ENCODE data around the gene ELP2. TPM values are rescaled to one million over a fixed set of nuclear protein-coding genes. Genes with fewer than 3 reads are reported as not detected.

Gene ELP2
- 38.3 and 48.5 TPM in 2 replicates for polyA plus RNA-seq (2012; rRNA removed)
- polyA plus RNA-seq (2012; cell fraction: cytosol; rRNA removed), result 44.1 and 46.4 TPM in 2 replicates
- polyA plus RNA-seq (2012; cell fraction: nucleus; rRNA removed), result 106 TPM in 2 replicates

- Histone ChIP-seq H3K4me2 (peak within 1 kb of the TSS; percentile 100), H3K27ac (ENCODE audit: low read depth in 2 of 2, low read length in 1 of 2) (peak within 1 kb of the TSS; percentile 99 to 100), H2AFZ (ENCODE audit: low read depth) (peak within 1 kb of the TSS; percentile 100), H3K4me3 (ENCODE audit: low read depth in 2 of 2, low read length in 1 of 2) (peak within 1 kb of the TSS; percentile 95 to 100), H3K9me2 (no peaks in the 10 kb centered on the region), H3K79me2 (ENCODE audit: insufficient read depth) (peaks cover 79% of the 10 kb centered on the region), H3K4me1 (ENCODE audit: control insufficient read depth in 1 of 2, insufficient read depth in 2 of 2, low read depth in 1 of 2, low read length in 1 of 2) (peaks cover 4 to 36% of the 10 kb centered on the region in 2 experiments; a peak in 2 of 4 replicates), H3K27me3 (ENCODE audit: insufficient read depth) (no peaks in the 10 kb centered on the region), H3K36me3 (replicated peaks in 1 of 2; ENCODE audit: control insufficient read depth in 1 of 2, insufficient read depth in 2 of 2, low read length in 1 of 2) (peaks cover 20 to 33% of the 10 kb centered on the region in 2 experiments), H3K9me3 (no peaks in the 10 kb centered on the region), H3K9ac (peak within 1 kb of the TSS; percentile 100), H4K20me1 (ENCODE audit: insufficient read depth) (peaks cover 36% of the 10 kb centered on the region), H3F3A (replicated peaks; ENCODE audit: insufficient read depth) (no peaks in the 10 kb centered on the region)
- POLR2A ChIA-PET, result interaction anchor here (0.8 to 1.8 kb wide), 7 partner anchors 9 to 261 kb away, joined by 3 to 12 read pairs (median 3); partner anchors contain the start of gene RMP24
- DNase-seq, result peak; percentile 99
- CTCF ChIA-PET, result interaction anchor here (1.1 to 3.2 kb wide), 8 partner anchors 17 to 155 kb away, joined by 3 to 12 read pairs (median 4); no protein-coding TSS in a partner anchor
- WGBS (ENCODE audit: low lambda C conversion rate), result 0% methylated on average over 4 of the region's 69 CpGs
- TF ChIP-seq REST (IDR thresholded peaks at IDR 0.05; ENCODE audit: low read depth, low read length) (peak; percentile 21; the same call in 1 of the 2 replicates), TAF1 (IDR thresholded peaks at IDR 0.05; ENCODE audit: borderline replicate concordance, low read depth, low read length) (peak; percentile 72; the same call in 1 of the 2 replicates), USF1 (IDR thresholded peaks at IDR 0.05; ENCODE audit: borderline replicate concordance, low read depth) (peak; percentile 13; the same call in 1 of the 2 replicates), MAX (IDR thresholded peaks at IDR 0.05; ENCODE audit: low read depth) (peak; percentile 92), EZH2phosphoT487 (IDR thresholded peaks at IDR 0.05; ENCODE audit: borderline replicate concordance, low read depth) (no peak), FOXM1 (IDR thresholded peaks at IDR 0.05; ENCODE audit: low read depth) (no peak), MXI1 (IDR thresholded peaks at IDR 0.05; ENCODE audit: low read depth, low read length) (peak; percentile 100), YY1 (IDR thresholded peaks at IDR 0.05; ENCODE audit: low read depth) (peak; percentile 81), GABPA (IDR thresholded peaks at IDR 0.05; ENCODE audit: low read depth) (peak; percentile 87), EP300 (IDR thresholded peaks at IDR 0.05; ENCODE audit: borderline replicate concordance in 1 of 2, low read depth in 1 of 2, low read length in 1 of 2) (no peak), FOXJ3 (CRISPR knock-in tag; IDR thresholded peaks at IDR 0.05) (no peak), ELF1 (IDR thresholded peaks at IDR 0.05) (peak; percentile 82), RFX5 (IDR thresholded peaks at IDR 0.05; ENCODE audit: low read length) (no peak; the same call in 1 of the 2 replicates), GATA2 (CRISPR knock-in tag; IDR thresholded peaks at IDR 0.05) (no peak; the same call in 1 of the 2 replicates), SIN3A (IDR thresholded peaks at IDR 0.05; ENCODE audit: borderline replicate concordance, low read depth, low read length) (peak; percentile 96), JUND (IDR thresholded peaks at IDR 0.05) (peak; percentile 55), NFIC (IDR thresholded peaks at IDR 0.05; ENCODE audit: borderline replicate concordance) (no peak), ZBTB33 (IDR thresholded peaks at IDR 0.05; ENCODE audit: borderline replicate concordance, low read depth) (0 out of 2 replicates have a peak, but pooled peaks have one; percentile 31), RAD21 (IDR thresholded peaks at IDR 0.05; ENCODE audit: low read length) (no peak), PBX3 (IDR thresholded peaks at IDR 0.05) (peak; percentile 2; the same call in 1 of the 2 replicates), RCOR1 (IDR thresholded peaks at IDR 0.05; ENCODE audit: low read length) (no peak), TEAD4 (IDR thresholded peaks at IDR 0.05; ENCODE audit: borderline replicate concordance, insufficient read depth) (no peak), TCF12 (IDR thresholded peaks at IDR 0.05) (no peak), RXRA (IDR thresholded peaks at IDR 0.05; ENCODE audit: borderline replicate concordance, low read depth) (no peak), POLR2AphosphoS5 (IDR thresholded peaks at IDR 0.05; ENCODE audit: low read depth, low read length) (peak; percentile 86), FOSL2 (IDR thresholded peaks at IDR 0.05; ENCODE audit: borderline replicate concordance, low read depth) (no peak)
These were observed at the start of gene ELP2, which contains the start of gene SLC39A6 for GRCh38 chr18:36129300-36130038. ELP2 (plus strand) TSS chr18:36129899; CDS start chr18:36129934, 35 bp downstream. SLC39A6 (minus strand) TSS chr18:36129340; CDS start chr18:36127007, 2,333 bp downstream.
